GM21619 (cell line): ENCODE results near the gene COQ9.
A peak's percentile ranks its signal among the peaks of the same experiment; 100 is the strongest.

Source experiments
- ATAC-seq: cut with Tn5 transposase; IDR thresholded peaks from one replicate; pipeline ENCODE4 v1.9.1; 2021; ENCODE audit not compliant: unreplicated experiment

COQ9 gene

GRCh38 chr16:57471852-57472664 lies 24.8 kb downstream of the COQ9 start:
- no peak for ATAC-seq

- no peak for ATAC-seq
Measured at GRCh38 chr16:57472665-57473060, 25.4 kb downstream of the COQ9 start.

DNA sequence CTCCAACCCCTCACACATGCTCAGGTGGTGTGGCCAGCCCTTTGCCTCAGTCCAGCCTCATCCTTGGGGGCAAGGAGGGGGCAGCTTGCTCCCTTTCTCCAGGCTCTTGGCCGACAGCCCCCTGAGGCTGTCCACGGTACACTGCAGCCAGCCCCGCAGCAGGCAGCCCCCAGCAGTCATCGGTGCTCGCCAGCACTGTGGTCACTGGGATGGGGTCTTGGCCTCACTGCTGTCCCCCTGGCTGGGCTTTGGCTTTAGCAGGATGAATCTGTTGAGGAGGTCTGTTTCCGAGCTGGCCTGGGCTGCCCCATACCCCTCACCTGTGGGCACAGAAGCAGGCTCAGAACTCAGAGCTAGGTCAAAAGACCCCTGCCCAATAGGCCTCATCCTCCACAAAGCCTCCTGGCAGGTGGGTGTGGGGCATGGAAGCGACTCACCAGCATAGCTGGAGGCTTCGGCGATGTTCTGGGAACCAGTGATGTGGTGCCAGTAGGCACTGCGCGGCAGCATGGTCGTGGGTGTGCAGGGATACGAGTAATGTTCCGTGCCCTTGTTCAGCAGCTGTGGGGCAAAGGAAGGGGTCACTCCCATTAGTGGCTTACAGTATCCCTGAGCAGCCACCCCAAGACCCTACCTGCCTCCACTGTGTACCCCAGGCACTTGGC lies 26.0 kb downstream of the COQ9 start:
- ATAC-seq = no peak

DNA sequence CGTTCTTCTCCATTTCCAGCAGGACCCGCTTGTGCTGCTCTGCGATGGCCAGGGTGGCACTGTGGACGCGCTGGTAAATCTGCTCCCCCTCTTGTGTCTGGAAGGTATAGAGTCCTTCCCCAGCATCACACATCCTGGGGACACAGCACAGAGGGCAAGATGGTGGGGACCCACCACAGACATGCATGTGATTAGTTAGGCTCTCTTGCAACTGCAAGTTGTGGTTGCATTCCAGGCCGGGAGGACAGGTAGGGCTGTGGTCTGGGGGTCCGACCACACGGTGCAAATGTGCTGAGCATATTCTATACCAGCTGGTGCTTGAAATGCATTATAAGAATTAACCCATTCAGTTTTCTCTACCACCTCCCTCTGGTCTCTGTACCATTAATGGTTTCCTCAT lies 26.6 kb downstream of the COQ9 start:
- ATAC-seq = no peak

- no peak for ATAC-seq
Measured at GRCh38 chr16:57474671-57475661, 27.7 kb downstream of the COQ9 start.

DNA sequence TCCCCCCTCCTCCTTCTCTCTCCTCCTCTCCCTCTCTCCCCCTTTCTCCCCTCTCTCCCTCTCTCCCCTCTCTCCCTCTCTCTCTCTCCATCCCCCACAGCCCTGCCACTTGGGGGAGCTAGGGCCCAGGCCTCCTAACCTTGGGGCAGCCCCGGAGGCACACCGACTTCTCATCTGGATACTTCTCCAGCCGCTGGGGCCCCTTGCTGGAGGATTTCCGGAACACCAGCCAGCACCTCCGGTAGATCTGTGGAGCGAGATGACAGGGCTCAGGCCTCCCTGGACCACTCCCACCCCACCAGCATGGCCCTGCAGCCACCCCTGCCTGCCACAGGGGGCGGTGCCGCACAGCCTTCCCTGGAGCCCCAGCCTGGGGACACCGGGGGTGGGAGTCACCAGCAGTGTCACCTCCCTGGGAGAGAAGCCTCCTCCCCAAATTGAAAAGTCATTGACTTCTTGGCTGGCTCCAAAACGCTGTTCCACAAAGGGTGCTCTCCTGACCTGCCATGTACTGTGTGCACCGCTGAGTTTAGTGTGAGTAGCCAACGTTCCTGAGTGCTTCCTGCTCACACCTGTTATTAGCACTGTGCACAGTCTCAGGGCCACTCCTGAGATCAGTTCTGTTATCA lies 28.5 kb downstream of the COQ9 start:
- ATAC-seq = peak; percentile 98

- ATAC-seq = no peak
Measured at GRCh38 chr16:57476546-57477410, 29.5 kb downstream of the COQ9 start.

- no peak for ATAC-seq
Measured at GRCh38 chr16:57477531-57478202, 30.4 kb downstream of the COQ9 start.

- no peak for ATAC-seq
Measured at GRCh38 chr16:57478396-57479204, 31.3 kb downstream of the COQ9 start.

GRCh38 chr16:57479205-57479975 lies 32.1 kb downstream of the COQ9 start:
- ATAC-seq = no peak

GRCh38 chr16:57479976-57480753 lies 32.9 kb downstream of the COQ9 start:
- no peak for ATAC-seq

DNA sequence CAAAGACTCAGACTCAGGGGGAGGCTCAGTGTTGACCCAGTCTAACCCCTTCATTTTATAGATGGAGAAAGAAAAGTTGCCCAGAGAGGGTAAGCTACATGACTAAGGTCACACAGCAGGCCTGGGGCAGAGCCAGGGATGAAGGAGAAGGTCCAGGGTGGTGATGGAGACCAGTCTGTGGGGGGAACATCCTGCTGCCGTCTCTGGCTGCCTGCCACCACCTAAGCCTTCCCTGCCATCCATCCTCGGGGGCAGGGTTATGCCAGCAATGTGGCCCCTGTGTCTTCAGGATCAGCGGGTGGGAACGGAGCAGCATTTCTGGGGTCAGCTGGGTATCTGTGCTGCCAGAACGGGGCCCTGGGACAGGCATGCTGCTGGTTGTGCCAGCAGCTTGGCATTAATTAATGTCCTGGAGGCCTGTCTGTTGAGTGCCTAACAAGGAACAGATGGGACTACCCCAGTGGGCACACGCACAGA lies 33.5 kb downstream of the COQ9 start:
- ATAC-seq = no peak

DNA sequence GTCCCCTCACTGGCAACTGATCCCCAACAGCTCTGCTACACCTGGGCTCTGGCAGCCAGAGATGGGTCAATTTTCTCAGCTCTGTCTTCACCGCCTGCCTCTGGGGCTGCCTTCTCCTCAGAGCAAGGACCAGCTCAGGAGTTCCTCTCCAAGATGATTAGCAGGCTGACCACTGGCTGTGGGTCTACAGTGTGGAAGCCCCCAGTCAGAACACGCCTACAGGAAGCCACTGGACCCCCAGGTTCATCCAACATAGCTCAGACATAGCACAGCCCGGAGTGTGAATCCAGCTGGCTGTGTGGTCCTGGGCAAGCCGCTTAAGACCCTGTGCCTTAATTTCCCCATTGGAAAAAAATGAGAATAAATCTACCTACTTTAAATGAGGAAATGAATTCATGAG lies 34.1 kb downstream of the COQ9 start:
- ATAC-seq = no peak

DNA sequence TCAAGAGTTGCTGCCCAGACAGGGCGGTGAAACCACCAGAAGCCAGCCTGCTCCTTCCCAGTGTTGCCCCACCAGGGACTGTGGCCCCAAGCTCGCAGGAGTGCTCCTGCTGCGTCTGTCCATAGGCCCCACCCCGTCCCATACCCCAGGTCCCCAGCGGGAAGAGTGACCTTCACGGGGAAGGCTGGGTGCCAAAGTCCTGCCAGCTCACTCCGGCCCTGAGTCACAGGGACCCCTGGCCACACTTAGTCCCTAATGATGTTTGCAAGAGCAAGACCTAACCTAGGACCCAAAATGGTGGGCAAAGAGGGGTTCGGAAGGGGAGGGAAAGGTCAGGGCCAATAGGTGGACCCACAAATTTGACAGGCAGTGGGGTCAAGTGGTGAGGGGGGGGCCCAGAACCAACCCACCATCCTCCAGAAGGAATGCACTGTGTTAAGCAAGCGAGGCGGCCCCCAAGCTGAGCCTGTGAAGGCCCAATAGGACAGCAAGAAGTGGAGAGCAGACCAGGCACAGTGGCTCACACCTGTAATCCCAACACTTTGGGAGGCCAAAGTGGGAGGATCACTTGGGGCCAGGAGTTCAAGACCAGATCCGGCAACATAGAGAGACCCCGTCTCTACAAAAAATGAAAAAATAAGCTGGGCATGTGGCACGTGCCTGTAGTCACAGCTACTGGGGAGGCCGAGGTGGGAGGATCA lies 35.7 kb downstream of the COQ9 start:
- ATAC-seq = no peak

DNA sequence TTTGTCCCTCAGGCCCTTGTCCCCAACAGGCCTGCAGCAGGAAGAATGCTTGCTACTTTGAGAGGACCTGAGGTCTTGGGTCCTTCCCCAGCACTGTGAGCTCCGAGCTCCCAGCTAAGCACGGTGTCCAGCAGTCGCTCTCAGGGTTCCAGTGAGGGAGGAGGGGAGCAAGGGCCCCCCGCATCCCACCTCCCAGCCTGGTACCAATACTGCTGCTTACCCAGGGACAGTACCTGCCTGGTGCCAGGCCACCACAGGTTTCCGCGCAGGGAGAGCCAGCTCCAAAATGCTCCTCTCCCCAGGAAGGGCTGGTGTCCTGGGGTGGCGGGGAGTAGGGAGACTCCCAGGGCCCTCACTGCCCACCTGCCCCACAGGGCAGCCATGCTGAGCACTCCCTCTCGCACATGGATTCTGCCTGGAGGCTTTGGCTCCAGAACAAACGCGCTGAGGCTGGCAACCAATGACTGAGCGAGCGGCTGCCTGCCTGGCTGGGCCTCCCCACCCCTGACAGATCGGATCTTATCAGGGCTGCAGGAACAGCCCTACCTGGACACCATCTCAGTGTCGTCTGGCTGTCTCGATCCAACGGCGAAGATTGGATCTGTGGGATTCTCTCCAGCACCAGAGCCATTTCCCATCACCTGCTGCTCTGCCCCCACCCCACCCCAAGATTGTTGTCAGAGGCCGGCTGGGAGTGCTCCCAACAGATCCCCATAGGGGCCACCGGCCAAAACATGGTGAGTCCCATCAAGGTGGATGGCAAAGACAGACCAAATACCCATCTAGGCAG lies 36.6 kb downstream of the COQ9 start:
- no peak for ATAC-seq
